Neuronal stem cell (in vitro differentiated cells): Measurements from ENCODE around the gene TXNDC11.

Experiments used
- DNase-seq: peaks from one replicate; pipeline ENCODE4 v3.0.0-alpha.2; 2013; ENCODE audit warnings: low spot score
- H2AFZ ChIP-seq: one replicate; pipeline ENCODE4 v1.6.1; 2013; ENCODE audit warnings: mild to moderate bottlenecking, low read length, inconsistent platforms
- H2AK5ac ChIP-seq: 2 replicates; pipeline ENCODE4 v1.6.1; 2013; ENCODE audit warnings: low read depth, mild to moderate bottlenecking, inconsistent platforms, low read length, moderate library complexity, mixed read lengths
- H2BK120ac ChIP-seq: 2 replicates; pipeline ENCODE4 v1.6.1; 2013; ENCODE audit warnings: low read depth, mild to moderate bottlenecking, inconsistent platforms, low read length, moderate library complexity, mixed read lengths
- H2BK12ac ChIP-seq: one replicate; pipeline ENCODE4 v1.6.1; 2013; ENCODE audit warnings: low read length, inconsistent platforms
- H2BK15ac ChIP-seq: 2 replicates; pipeline ENCODE4 v1.6.1; 2013; ENCODE audit warnings: mild to moderate bottlenecking, low read length, inconsistent platforms, mixed read lengths
- H2BK5ac ChIP-seq: one replicate; pipeline ENCODE4 v1.6.1; 2013; ENCODE audit warnings: inconsistent platforms, mild to moderate bottlenecking, low read length, moderate library complexity
- H3K14ac ChIP-seq: one replicate; pipeline ENCODE4 v1.6.1; 2013; ENCODE audit warnings: low read length, inconsistent platforms
- H3K18ac ChIP-seq: 2 replicates; pipeline ENCODE4 v1.6.1; 2013; ENCODE audit warnings: low read length, inconsistent platforms
- H3K23ac ChIP-seq: 2 replicates; pipeline ENCODE4 v1.6.1; 2013; ENCODE audit warnings: low read depth, mild to moderate bottlenecking, mixed read lengths, low read length, inconsistent platforms; ENCODE audit not compliant: poor library complexity
- H3K27ac ChIP-seq: replicated peaks from 3 replicates; pipeline ENCODE4 v1.5.1; 2013; ENCODE audit warnings: low read length, inconsistent platforms
- H3K27me3 ChIP-seq, 3 experiments: 2 replicates each; pipeline ENCODE4 v1.6.1; 2013; ENCODE audit warnings: low read length in 3 of 3, mild to moderate bottlenecking in 2 of 3, inconsistent platforms in 1 of 3, low read depth in 1 of 3, mixed read lengths in 1 of 3, moderate library complexity in 1 of 3; ENCODE audit not compliant: control insufficient read depth in 3 of 3, insufficient read depth in 3 of 3
- H3K36me3 ChIP-seq, 2 donors: replicated peaks in 1 of 2; 2 replicates each; pipeline ENCODE4 v1.6.1; 2013; ENCODE audit warnings: low read length in 2 of 2; ENCODE audit not compliant: control insufficient read depth in 2 of 2, insufficient read depth in 2 of 2
- H3K4ac ChIP-seq: 2 replicates; pipeline ENCODE4 v1.6.1; 2013; ENCODE audit warnings: inconsistent platforms, mild to moderate bottlenecking, low read length, moderate library complexity
- H3K4me1 ChIP-seq, 2 donors: 1 replicate in 1 of 2; 2 replicates in 1 of 2; pipeline ENCODE4 v1.6.1; 2013; ENCODE audit warnings: low read length in 2 of 2, low read depth in 1 of 2; ENCODE audit not compliant: control insufficient read depth in 2 of 2, insufficient read depth in 1 of 2
- H3K4me2 ChIP-seq: one replicate; pipeline ENCODE4 v1.6.1; 2013; ENCODE audit warnings: mild to moderate bottlenecking, low read length, inconsistent platforms; ENCODE audit not compliant: insufficient read depth, poor library complexity, severe bottlenecking
- H3K4me3 ChIP-seq, 2 donors: 2 replicates each; pipeline ENCODE4 v1.5.1; 2013; ENCODE audit warnings: low read length in 2 of 2, mild to moderate bottlenecking in 2 of 2, inconsistent platforms in 1 of 2, moderate library complexity in 1 of 2
- H3K79me1 ChIP-seq: one replicate; pipeline ENCODE4 v1.6.1; 2013; ENCODE audit warnings: low read depth, mild to moderate bottlenecking, inconsistent platforms, low read length, moderate library complexity
- H3K9ac ChIP-seq: one replicate; pipeline ENCODE4 v1.6.1; 2013; ENCODE audit warnings: mild to moderate bottlenecking, low read depth, low read length, inconsistent platforms; ENCODE audit not compliant: poor library complexity
- H3K9me3 ChIP-seq, 2 donors: replicated peaks in 1 of 2; 2 replicates each; pipeline versions ENCODE3 to v1.6.1; 2013; ENCODE audit warnings: low read length in 2 of 2, mild to moderate bottlenecking in 2 of 2, inconsistent platforms in 1 of 2, low read depth in 1 of 2, mixed read lengths in 1 of 2, moderate library complexity in 1 of 2; ENCODE audit not compliant: control insufficient read depth in 2 of 2, insufficient read depth in 1 of 2
- H4K8ac ChIP-seq: one replicate; pipeline ENCODE4 v1.6.1; 2013; ENCODE audit warnings: low read depth, mild to moderate bottlenecking, inconsistent platforms, low read length, moderate library complexity
- H4K91ac ChIP-seq: one replicate; pipeline ENCODE4 v1.6.1; 2013; ENCODE audit warnings: low read length, low read depth, mild to moderate bottlenecking, inconsistent platforms; ENCODE audit not compliant: poor library complexity
- WGBS, 2 donors: extraction: QIAGEN DNeasy Blood & Tissue Kit; methylation state at CpG; one replicate each; pipeline ENCODE4 v1.1.7; 2013; ENCODE audit warnings: missing lambda C conversion rate in 2 of 2, mixed read lengths in 1 of 2; ENCODE audit not compliant: insufficient read length in 2 of 2, insufficient replicate concordance in 1 of 2; ENCODE audit errors: extremely low coverage in 2 of 2; 5-methylcytosine and 5-hydroxymethylcytosine counted together

Gene TXNDC11

GRCh38 chr16:11737713-11738112 lies 4.9 kb downstream of the TXNDC11 start:
- Histone ChIP-seq H2BK120ac (no peak overlapping the region), H2AFZ (no peak overlapping the region), H3K36me3 (peaks cover 10 to 69% of the 10 kb centered on the region in 2 donors), H3K4me3 (no peak overlapping the region), H4K91ac (no peak overlapping the region), H3K4ac (no peak overlapping the region), H3K27me3 (no peaks in the 10 kb centered on the region), H2BK12ac (no peak overlapping the region), H2BK15ac (no peak overlapping the region), H3K9ac (no peak overlapping the region), H2BK5ac (no peak overlapping the region), H3K14ac (no peak overlapping the region), H3K18ac (no peak overlapping the region), H3K4me1 (peaks cover 0 to 6% of the 10 kb centered on the region in 2 donors), H3K27ac (no peak overlapping the region), H4K8ac (no peak overlapping the region), H3K79me1 (peaks cover 6% of the 10 kb centered on the region), H3K23ac (no peak overlapping the region), H3K4me2 (no peak overlapping the region), H2AK5ac (no peak overlapping the region), H3K9me3 (peaks cover 0 to 8% of the 10 kb centered on the region in 2 donors)
- no peak for DNase-seq
- WGBS, 2 donors: no CpG with 5 or more reads among the region's 8 CpGs

- no peak overlapping the region for H2BK120ac ChIP-seq
- H3K4me1 ChIP-seq: peaks cover 0 to 6% of the 10 kb centered on the region in 2 donors
- no peak for DNase-seq
- H4K91ac ChIP-seq: no peak overlapping the region
- no peak overlapping the region for H3K4ac ChIP-seq
- no peaks in the 10 kb centered on the region for H3K27me3 ChIP-seq
- H3K4me2 ChIP-seq: no peak overlapping the region
- no peak overlapping the region for H2BK12ac ChIP-seq
- H3K36me3 ChIP-seq: peaks cover 10 to 77% of the 10 kb centered on the region in 2 donors
- H3K9me3 ChIP-seq: peaks cover 0 to 8% of the 10 kb centered on the region in 2 donors
- WGBS, 2 donors: no CpG with 5 or more reads among the region's 6 CpGs
- H3K18ac ChIP-seq: no peak overlapping the region
- no peak overlapping the region for H3K4me3 ChIP-seq
- H4K8ac ChIP-seq: no peak overlapping the region
- no peak overlapping the region for H2AK5ac ChIP-seq
- no peak overlapping the region for H2BK15ac ChIP-seq
- no peak overlapping the region for H2AFZ ChIP-seq
- no peak overlapping the region for H3K23ac ChIP-seq
- H3K14ac ChIP-seq: no peak overlapping the region
- no peak overlapping the region for H3K9ac ChIP-seq
- no peak overlapping the region for H2BK5ac ChIP-seq
- peaks cover 3% of the 10 kb centered on the region for H3K79me1 ChIP-seq
- H3K27ac ChIP-seq: no peak overlapping the region
Measured at GRCh38 chr16:11736903-11737302, 5.8 kb downstream of the TXNDC11 start.

- Histone ChIP-seq H3K4ac (no peak overlapping the region), H3K14ac (no peak overlapping the region), H3K27ac (no peak overlapping the region), H3K79me1 (peaks cover 3% of the 10 kb centered on the region), H3K9ac (no peak overlapping the region), H2AK5ac (no peak overlapping the region), H2BK12ac (no peak overlapping the region), H2AFZ (no peak overlapping the region), H4K91ac (no peak overlapping the region), H3K9me3 (peaks cover 0 to 8% of the 10 kb centered on the region in 2 donors), H2BK15ac (no peak overlapping the region), H3K4me2 (no peak overlapping the region), H4K8ac (no peak overlapping the region), H3K27me3 (no peaks in the 10 kb centered on the region), H3K4me1 (no peaks in the 10 kb centered on the region), H3K23ac (no peak overlapping the region), H2BK5ac (no peak overlapping the region), H3K36me3 (peaks cover 10 to 87% of the 10 kb centered on the region in 2 donors), H3K4me3 (no peak overlapping the region), H3K18ac (no peak overlapping the region), H2BK120ac (no peak overlapping the region)
- WGBS, 2 donors: no CpG with 5 or more reads among the region's 8 CpGs
- no peak for DNase-seq
Measured at GRCh38 chr16:11735787-11736186, 6.9 kb downstream of the TXNDC11 start.

GRCh38 chr16:11734653-11735043 lies 8.0 kb downstream of the TXNDC11 start:
- H3K27me3 ChIP-seq: no peaks in the 10 kb centered on the region
- H3K79me1 ChIP-seq: peaks cover 3% of the 10 kb centered on the region
- H2AK5ac ChIP-seq: no peak overlapping the region
- DNase-seq: no peak
- no peaks in the 10 kb centered on the region for H3K4me1 ChIP-seq
- H3K4me2 ChIP-seq: no peak overlapping the region
- H3K4ac ChIP-seq: no peak overlapping the region
- no peak overlapping the region for H4K91ac ChIP-seq
- H2AFZ ChIP-seq: no peak overlapping the region
- no peak overlapping the region for H3K27ac ChIP-seq
- no peak overlapping the region for H3K4me3 ChIP-seq
- no peak overlapping the region for H2BK5ac ChIP-seq
- no CpG with 5 or more reads among the region's 6 CpGs for WGBS, 2 donors
- H3K23ac ChIP-seq: no peak overlapping the region
- peaks cover 10 to 93% of the 10 kb centered on the region in 2 donors for H3K36me3 ChIP-seq
- no peak overlapping the region for H2BK120ac ChIP-seq
- no peak overlapping the region for H3K9ac ChIP-seq
- H4K8ac ChIP-seq: no peak overlapping the region
- peaks cover 0 to 8% of the 10 kb centered on the region in 2 donors for H3K9me3 ChIP-seq
- no peak overlapping the region for H3K14ac ChIP-seq
- no peak overlapping the region for H2BK12ac ChIP-seq
- H2BK15ac ChIP-seq: no peak overlapping the region
- no peak overlapping the region for H3K18ac ChIP-seq
